Measurements from ENCODE around the gene MYRIP.
"Not testable (repeated sequence)": the region's sequence is repeated elsewhere in the genome, so short reads cannot be mapped to it uniquely, and the experiment has no call there.

The MYRIP gene

DNA sequence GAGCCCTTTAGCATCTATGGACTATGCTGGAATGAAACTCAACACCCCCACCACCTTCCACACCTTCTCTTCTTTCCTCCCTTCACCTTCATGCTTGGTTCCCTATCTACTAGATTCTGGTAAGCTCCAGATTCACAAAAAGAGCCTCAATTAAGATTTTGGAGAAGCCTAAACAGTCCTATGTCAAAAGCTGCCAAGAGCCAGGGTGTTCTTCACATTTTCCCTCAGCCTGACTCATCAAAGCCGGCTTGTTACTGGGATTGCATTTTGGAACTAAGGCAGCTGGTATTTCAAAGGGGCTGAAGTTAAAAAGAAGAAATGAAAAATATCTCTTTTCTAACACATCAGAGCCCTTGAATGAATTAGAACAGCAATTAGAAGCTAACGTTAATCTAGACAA is 247.7 kb downstream of the MYRIP start:
- TF ChIP-seq, protein P1, sequence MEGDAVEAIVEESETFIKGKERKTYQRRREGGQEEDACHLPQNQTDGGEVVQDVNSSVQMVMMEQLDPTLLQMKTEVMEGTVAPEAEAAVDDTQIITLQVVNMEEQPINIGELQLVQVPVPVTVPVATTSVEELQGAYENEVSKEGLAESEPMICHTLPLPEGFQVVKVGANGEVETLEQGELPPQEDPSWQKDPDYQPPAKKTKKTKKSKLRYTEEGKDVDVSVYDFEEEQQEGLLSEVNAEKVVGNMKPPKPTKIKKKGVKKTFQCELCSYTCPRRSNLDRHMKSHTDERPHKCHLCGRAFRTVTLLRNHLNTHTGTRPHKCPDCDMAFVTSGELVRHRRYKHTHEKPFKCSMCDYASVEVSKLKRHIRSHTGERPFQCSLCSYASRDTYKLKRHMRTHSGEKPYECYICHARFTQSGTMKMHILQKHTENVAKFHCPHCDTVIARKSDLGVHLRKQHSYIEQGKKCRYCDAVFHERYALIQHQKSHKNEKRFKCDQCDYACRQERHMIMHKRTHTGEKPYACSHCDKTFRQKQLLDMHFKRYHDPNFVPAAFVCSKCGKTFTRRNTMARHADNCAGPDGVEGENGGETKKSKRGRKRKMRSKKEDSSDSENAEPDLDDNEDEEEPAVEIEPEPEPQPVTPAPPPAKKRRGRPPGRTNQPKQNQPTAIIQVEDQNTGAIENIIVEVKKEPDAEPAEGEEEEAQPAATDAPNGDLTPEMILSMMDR (IDR thresholded peaks at IDR 0.05; ENCODE audit: low read depth, low read length, missing control alignments), result no peak
- in situ Hi-C loops (cut with HindIII; ENCODE audit: low pct_ligation_motif_present, low sequenced_read_pairs), result no loop called here
- DNase-seq, result no peak
- no peak overlapping the region for H3K4me3 ChIP-seq (ENCODE audit: low read depth, low read length)
- no peaks in the 10 kb centered on the region for H3K27me3 ChIP-seq (replicated peaks)
- H3K36me3 ChIP-seq (replicated peaks), result no peaks in the 10 kb centered on the region
- no peak overlapping the region for H3K27ac ChIP-seq

DNA sequence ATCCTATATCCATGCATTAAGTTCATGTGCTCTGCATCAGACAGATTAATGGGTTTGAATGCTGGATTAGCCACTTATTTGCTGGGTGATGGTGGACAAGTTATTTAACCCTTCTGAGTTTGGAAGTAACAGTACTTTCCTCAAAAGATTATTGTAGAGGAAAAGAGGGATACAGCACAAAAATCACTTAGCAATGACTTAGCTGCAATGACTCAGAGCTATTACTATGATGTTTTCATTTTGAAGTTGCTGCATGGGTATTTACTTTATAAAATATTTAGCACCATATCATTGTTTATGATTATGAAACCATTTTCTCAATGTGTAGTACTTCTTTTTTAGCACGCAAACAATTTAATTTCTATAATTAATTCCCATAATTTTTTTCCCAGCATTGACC is 248.4 kb downstream of the MYRIP start:
- H3K4me3 ChIP-seq (ENCODE audit: low read depth, low read length), result no peak overlapping the region
- in situ Hi-C loops (cut with HindIII; ENCODE audit: low pct_ligation_motif_present, low sequenced_read_pairs), result no loop called here
- no peaks in the 10 kb centered on the region for H3K27me3 ChIP-seq (replicated peaks)
- no peaks in the 10 kb centered on the region for H3K36me3 ChIP-seq (replicated peaks)
- no peak for DNase-seq
- TF ChIP-seq, protein P1 (IDR thresholded peaks at IDR 0.05; ENCODE audit: low read depth, low read length, missing control alignments), result no peak
- H3K27ac ChIP-seq, result no peak overlapping the region

DNA sequence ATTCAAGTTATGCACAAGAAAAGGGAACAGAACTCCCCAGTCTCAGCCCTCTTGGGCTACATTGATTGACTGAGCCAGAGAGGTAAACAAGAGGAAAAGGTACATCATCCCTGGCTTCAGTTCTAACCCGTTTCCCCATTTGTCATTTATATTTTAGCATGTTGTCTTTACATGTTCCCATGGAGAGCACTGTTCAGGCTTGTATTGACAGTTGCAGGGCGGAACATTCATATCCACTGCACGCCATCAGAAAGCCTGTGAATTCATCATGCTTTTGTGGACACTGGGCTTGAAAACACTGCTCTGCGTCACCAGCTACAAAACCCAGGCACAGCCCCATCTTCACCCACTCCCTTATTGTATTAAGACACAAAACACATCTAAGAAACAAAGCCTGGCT is 259.2 kb downstream of the MYRIP start:
- no peaks in the 10 kb centered on the region for H3K27me3 ChIP-seq (replicated peaks)
- TF ChIP-seq, protein P1 (IDR thresholded peaks at IDR 0.05; ENCODE audit: low read depth, low read length, missing control alignments), result no peak
- in situ Hi-C loops (cut with HindIII; ENCODE audit: low pct_ligation_motif_present, low sequenced_read_pairs), result no loop called here
- H3K4me3 ChIP-seq (ENCODE audit: low read depth, low read length), result no peak overlapping the region
- no peak for DNase-seq
- H3K27ac ChIP-seq, result no peak overlapping the region
- no peaks in the 10 kb centered on the region for H3K36me3 ChIP-seq (replicated peaks)

DNA sequence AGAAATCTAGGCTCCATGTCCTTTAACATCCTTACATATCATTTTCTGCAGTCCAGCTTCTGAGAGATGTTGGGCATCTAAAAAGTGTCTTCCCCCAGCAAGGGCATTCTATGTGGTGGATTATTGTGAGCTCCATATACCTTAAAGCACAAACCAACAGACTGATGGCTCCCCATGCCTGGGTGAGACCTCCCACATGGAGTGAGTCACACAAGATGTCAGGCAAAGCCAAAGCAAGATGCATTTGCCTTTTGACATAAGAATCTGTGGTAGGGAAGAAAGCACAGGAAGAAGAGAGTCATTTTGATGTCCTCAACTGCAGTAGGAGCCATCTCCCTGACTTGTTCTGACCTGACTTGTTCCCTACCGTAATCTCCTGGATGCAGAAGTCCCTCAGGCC is 261.4 kb downstream of the MYRIP start:
- TF ChIP-seq, protein P1 (IDR thresholded peaks at IDR 0.05; ENCODE audit: low read depth, low read length, missing control alignments), result no peak
- no peaks in the 10 kb centered on the region for H3K27me3 ChIP-seq (replicated peaks)
- no peak overlapping the region for H3K4me3 ChIP-seq (ENCODE audit: low read depth, low read length)
- in situ Hi-C loops (cut with HindIII; ENCODE audit: low pct_ligation_motif_present, low sequenced_read_pairs), result no loop called here
- DNase-seq, result peak; percentile 4
- no peak overlapping the region for H3K27ac ChIP-seq
- no peaks in the 10 kb centered on the region for H3K36me3 ChIP-seq (replicated peaks)

DNA sequence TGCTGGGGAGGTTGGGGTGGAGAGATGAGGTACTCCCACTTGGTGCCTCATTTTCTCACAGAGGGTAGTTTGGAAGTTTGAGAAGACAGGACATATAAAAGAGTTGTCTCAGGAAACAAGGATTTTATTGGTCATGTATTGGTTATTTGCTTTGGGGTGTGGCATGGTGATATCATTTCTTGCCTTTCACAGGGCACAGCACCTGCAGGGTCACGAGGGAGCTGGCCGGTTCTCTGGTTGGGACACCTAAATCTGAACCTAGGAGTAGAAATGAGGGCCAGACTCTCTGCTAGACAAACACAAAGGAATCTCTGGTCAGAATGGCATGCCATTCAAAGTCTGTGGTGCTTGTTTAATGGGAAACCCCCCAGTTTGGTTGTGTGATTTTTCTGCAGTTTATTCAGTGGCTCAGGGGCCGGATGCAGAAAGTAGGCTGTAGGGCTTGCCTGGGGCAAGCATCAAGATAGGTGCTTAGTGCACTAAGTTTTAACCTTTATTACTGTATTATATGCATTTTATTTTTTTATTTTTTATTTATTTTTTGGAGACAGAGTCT is 262.4 kb downstream of the MYRIP start:
- no peak for DNase-seq
- TF ChIP-seq, protein P1 (IDR thresholded peaks at IDR 0.05; ENCODE audit: low read depth, low read length, missing control alignments), result no peak
- Histone ChIP-seq H3K27ac (no peak overlapping the region), H3K4me3 (ENCODE audit: low read depth, low read length) (no peak overlapping the region), H3K27me3 (replicated peaks) (no peaks in the 10 kb centered on the region), H3K36me3 (replicated peaks) (no peaks in the 10 kb centered on the region)
- in situ Hi-C loops (cut with HindIII; ENCODE audit: low pct_ligation_motif_present, low sequenced_read_pairs), result no loop called here

DNA sequence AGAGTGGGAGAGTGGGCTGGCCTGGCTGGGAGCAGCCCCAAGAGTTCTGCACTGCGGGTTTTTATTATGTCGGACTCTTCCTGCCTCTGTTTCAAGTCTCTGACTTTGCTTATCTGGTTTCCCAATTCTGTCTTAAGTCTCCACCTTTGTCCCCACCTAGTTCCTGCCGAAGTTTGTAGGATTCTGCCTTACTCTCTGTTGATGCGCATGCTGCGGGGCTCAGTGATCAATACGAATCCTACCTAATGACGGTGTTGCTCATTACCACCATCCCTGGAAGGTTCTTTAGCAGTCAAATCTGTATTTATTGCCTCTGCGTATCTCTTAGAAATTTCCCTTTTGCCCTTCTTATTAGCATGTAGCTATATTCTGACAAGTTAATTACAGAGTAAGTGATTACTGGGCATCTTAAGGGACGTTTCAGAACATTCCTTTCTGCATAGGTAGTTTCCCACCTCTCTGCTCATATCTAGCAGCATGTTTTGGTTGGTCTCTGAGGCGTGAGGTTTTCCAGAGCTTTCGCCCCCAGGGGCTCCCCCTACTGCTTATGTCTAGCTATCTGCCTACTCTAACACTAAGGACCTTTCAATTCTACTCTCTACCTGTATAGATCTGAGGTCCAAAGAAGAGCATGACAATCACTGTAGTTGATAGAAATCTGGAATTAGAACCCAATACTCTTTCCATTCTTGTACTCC is 264.1 kb downstream of the MYRIP start:
- DNase-seq, result no peak
- TF ChIP-seq, protein P1 (IDR thresholded peaks at IDR 0.05; ENCODE audit: low read depth, low read length, missing control alignments), result peak; percentile 12
- Histone ChIP-seq H3K36me3 (replicated peaks) (no peaks in the 10 kb centered on the region), H3K27ac (no peak overlapping the region), H3K27me3 (replicated peaks) (no peaks in the 10 kb centered on the region), H3K4me3 (ENCODE audit: low read depth, low read length) (no peak overlapping the region)
- in situ Hi-C loops (cut with HindIII; ENCODE audit: low pct_ligation_motif_present, low sequenced_read_pairs), result no loop called here

DNA sequence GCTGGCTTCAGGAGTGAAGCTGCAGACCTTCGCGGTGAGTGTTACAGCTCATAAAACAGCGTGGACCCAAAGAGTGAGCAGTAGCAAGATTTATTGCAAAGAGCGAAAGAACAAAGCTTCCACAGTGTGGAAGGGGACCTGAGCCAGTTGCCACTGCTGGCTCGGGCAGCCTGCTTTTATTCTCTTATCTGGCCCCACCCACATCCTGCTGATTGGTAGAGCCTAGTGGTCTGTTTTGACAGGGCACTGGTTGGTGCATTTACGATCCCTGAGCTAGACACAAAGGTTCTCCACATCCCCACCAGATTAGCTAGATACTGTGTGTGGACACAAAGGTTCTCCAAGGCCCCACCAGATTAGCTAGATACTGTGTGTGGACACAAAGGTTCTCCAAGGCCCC is 267.7 kb downstream of the MYRIP start:
- in situ Hi-C loops (cut with HindIII; ENCODE audit: low pct_ligation_motif_present, low sequenced_read_pairs); H3K27me3 ChIP-seq (replicated peaks); DNase-seq; H3K4me3 ChIP-seq (ENCODE audit: low read depth, low read length); H3K36me3 ChIP-seq (replicated peaks); H3K27ac ChIP-seq: not testable (repeated sequence)

DNA sequence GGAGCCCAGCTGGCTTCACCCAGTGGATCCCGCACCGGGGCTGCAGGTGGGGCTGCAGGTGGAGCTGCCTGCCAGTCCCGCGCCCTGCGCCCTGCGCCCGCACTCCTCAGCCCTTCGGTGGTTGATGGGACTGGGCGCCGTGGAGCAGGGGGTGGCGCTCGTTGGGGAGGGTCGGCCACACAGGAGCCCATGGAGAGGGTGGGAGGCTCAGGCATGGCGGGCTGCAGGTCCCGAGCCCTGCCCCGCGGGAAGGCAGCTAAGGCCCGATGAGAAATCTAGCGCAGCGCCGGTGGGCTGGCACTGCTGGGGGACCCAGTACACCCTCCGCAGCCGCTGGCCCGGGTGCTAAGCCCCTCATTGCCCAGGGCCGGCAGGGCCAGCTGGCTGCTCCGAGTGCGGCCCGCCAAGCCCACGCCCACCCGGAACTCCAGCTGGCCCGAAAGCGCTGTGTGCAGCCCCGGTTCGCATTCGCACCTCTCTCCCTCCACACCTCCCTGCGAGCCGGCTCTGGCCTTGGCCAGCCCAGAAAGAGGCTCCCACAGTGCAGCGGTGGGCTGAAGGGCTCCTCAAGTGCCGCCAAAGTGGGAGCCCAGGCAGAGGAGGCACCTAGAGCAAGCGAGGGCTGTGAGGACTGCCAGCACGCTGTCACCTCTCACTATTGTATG is 268.6 kb downstream of the MYRIP start:
- H3K27ac ChIP-seq; H3K4me3 ChIP-seq (ENCODE audit: low read depth, low read length); in situ Hi-C loops (cut with HindIII; ENCODE audit: low pct_ligation_motif_present, low sequenced_read_pairs); H3K27me3 ChIP-seq (replicated peaks); DNase-seq; H3K36me3 ChIP-seq (replicated peaks): not testable (repeated sequence)

Measured in brain microvascular endothelial cell (primary cell).